Esophagus squamous epithelium (tissue), 5 donors: ENCODE results near the gene CAPZB. TPM values are rescaled to one million over a fixed set of nuclear protein-coding genes. Genes with fewer than 3 reads are reported as not detected.
A peak's percentile ranks its signal among the peaks of the same experiment; 100 is the strongest.

Experiments used
- DNase-seq: peaks from one replicate; lab custom pipeline; 2025; lab: John Stamatoyannopoulos, UW
- H3K27ac ChIP-seq, 4 donors: fragments of 200-600 bp; sonication (generic); one replicate each; pipeline ENCODE4 v1.5.1; 2016 to 2019; ENCODE audit warnings: mild to moderate bottlenecking in 1 of 4
- H3K27me3 ChIP-seq, 4 donors: fragments of 200-600 bp; sonication (generic); 1 replicate in 3 of 4; 2 replicates in 1 of 4; pipeline versions ENCODE4 v1.5.1 to v1.6.0; 2017 to 2021; ENCODE audit warnings: antibody characterized with exemption in 1 of 4
- H3K36me3 ChIP-seq, 3 donors: fragments of 200-600 bp; sonication (generic); one replicate each; pipeline ENCODE4 v1.5.1; 2016 to 2019
- H3K4me1 ChIP-seq, 3 donors: fragments of 200-600 bp; sonication (generic); one replicate each; pipeline ENCODE4 v1.5.1; 2017 to 2019
- H3K4me3 ChIP-seq, 4 donors: fragments of 200-600 bp; sonication (generic); 1 replicate in 3 of 4; 2 replicates in 1 of 4; pipeline ENCODE4 v1.5.1; 2016 to 2019; ENCODE audit warnings: mild to moderate bottlenecking in 2 of 4, moderate library complexity in 1 of 4
- H3K9me3 ChIP-seq, 3 donors: fragments of 200-600 bp; sonication (generic); one replicate each; pipeline ENCODE4 v1.5.1; 2016 to 2019
- CTCF ChIP-seq, 6 experiments: fragments of 450-650 bp in 4 of 6; fragments of 200-600 bp in 2 of 6; sonication (generic) in 2 of 6; IDR thresholded peaks; one replicate each; pipeline ENCODE4 v1.5.1; 2016 to 2019; ENCODE audit warnings: antibody characterized with exemption in 6 of 6, mild to moderate bottlenecking in 4 of 6, moderate library complexity in 4 of 6
- POLR2A ChIP-seq, 4 donors: fragments of 450-650 bp; IDR thresholded peaks; one replicate each; pipeline ENCODE4 v1.6.1; 2017; ENCODE audit warnings: antibody characterized with exemption in 4 of 4, mild to moderate bottlenecking in 4 of 4, moderate library complexity in 3 of 4
- WGBS, 2 donors: methylation state at CpG; one replicate each; pipeline ENCODE4 v1.1.5; 2018; 5-methylcytosine and 5-hydroxymethylcytosine counted together
- intact Hi-C: fragments of 100-400 bp; cut with DNase I; formaldehyde crosslinking; loops from one replicate; pipeline ENCODE4 v1.15.0; 2022
- total RNA-seq, 4 donors: library from RNA; depleted of rRNA; stranded (reverse); fragments of >200 nt; gene quantifications; one replicate each; pipeline ENCODE4 v1.1.0, GENCODE V29; 2016
- donor health status: DM: yes; HTN: yes; CAD: no.

Gene CAPZB
- total RNA-seq, 4 donors from 2014 or later = 89.4 to 146 (median 126) TPM

DNA sequence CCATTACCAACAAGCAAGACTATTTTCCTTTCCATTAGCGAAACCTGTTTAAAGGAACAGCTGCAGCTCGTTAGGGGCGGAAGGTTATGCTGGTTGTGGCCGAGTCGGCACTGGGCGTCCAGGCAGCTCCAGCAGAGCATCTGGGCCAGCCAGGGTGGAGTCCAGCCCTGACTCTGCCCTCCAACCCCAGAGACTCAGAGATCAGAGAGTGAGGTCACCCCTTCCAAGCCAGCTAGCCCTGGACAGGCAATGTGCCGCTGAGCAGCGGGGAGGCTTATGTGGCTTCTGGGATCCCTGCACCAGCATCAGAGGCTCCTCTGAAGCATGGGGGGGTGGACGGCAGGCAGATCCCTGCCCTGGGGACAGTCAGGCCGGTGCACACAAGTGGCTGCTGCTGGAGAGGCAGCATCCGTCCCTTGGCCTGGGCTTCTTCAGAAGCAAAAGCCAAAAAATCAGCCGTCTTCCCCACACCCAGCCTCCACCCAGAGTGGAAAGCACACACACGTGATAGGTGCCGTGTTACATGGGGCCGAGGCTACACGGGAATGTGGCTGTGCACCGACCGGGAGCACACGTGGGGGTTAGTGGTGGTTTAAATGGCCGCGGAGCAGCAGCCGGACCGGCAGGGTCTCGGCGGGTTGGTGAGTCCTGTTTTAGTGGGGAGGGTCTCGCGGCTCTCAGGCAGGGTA lies 143.1 kb downstream of the CAPZB start:
- intact Hi-C loops = loop anchor here (5.0 kb wide), 1 partner anchor 315 kb away; no protein-coding TSS in a partner anchor
- WGBS, 2 donors = 86 to 92% methylated on average over 8 to 14 of the region's 27 CpGs
- no peak overlapping the region for H3K4me3 ChIP-seq
- H3K36me3 ChIP-seq = peaks cover 15 to 81% (median 27%) of the 10 kb centered on the region in 3 donors
- no peaks in the 10 kb centered on the region for H3K9me3 ChIP-seq
- no peak for DNase-seq
- TF ChIP-seq CTCF (IDR thresholded peaks at IDR 0.05) (no peak), POLR2A (IDR thresholded peaks at IDR 0.05) (no peak)
- H3K27ac ChIP-seq = peak overlapping the region in 3 of 4 donors; percentile 45 to 53 (median 45)
- H3K4me1 ChIP-seq = peaks cover 0 to 53% (median 14%) of the 10 kb centered on the region in 3 donors
- H3K27me3 ChIP-seq = no peaks in the 10 kb centered on the region

DNA sequence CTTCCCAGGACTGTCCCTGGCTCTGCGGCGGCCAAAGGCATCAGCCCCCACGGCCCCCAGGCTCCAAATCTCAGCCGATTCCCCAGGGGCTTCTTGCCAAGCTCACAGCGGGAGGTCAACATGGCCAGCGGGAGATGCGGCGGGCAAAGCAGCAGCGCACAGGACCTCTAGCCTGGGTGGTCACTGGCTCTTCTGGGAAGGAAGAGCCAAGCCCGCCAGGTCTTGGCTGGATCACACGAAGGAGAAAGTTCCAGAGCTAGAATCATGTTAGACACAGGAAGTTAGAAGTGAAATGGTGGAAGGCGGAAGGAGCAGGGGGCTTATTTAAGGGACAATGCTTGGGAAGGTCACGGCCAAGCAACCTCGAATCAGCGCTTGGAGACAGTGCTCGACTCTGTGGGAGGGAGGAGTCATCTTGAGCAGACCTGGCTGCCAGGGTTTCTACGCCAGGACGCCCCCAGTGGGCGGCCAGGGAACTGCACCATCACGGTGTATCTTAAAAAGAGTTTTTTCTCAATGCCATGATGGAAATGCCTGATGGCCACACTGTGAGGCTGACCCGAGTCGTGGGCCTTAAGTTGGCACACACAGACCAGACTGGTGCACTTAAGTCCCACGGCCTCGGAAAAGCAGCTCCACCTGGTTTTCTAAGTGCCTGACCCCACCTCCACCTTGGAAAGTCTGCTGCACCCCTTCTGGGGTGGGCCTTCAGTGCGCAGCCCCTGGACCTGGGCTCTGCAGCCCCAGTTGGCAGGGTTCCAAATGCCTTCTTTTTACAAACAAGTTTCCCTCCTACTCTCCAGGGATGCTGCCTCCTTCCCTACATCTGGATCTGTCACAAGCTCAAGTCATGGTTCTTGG lies 143.9 kb downstream of the CAPZB start:
- H3K9me3 ChIP-seq = no peaks in the 10 kb centered on the region
- intact Hi-C loops = loop anchor here (5.0 kb wide), 1 partner anchor 316 kb away; no protein-coding TSS in a partner anchor
- H3K27me3 ChIP-seq = no peaks in the 10 kb centered on the region
- peaks cover 0 to 50% (median 14%) of the 10 kb centered on the region in 3 donors for H3K4me1 ChIP-seq
- H3K36me3 ChIP-seq = peaks cover 15 to 85% (median 27%) of the 10 kb centered on the region in 3 donors
- no peak for DNase-seq
- WGBS, 2 donors = 34 to 45% methylated on average over 11 to 19 of the region's 25 CpGs
- TF ChIP-seq CTCF (IDR thresholded peaks at IDR 0.05) (peak; percentile 76 to 94 (median 85)), POLR2A (IDR thresholded peaks at IDR 0.05) (no peak)
- peak overlapping the region in 3 of 4 donors; percentile 45 to 53 (median 45) for H3K27ac ChIP-seq
- no peak overlapping the region for H3K4me3 ChIP-seq

DNA sequence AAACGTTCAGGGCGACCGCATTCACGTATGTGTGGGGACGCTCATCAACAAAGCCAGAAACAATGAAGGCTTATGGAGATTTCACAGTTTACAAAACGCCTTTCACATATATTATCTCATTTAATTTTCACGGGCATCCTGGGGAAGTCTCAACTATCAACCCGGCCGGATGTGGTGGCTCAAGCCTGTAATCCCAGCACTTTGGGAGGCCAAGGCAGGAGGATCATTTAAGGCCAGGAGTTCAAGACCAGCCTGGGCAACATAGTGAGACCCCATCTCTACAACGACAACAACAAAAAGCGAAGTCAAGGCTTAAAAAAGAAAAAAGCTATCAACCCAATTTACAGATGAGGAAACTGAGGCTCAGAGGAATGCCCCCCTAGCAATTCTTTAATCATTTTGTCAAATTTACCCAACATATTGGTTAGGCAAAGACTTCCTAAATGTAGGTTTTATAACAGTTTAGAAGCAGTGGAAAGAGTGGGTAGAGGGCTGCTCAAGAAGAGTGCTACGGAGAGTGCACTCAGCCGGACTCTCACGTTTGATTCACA lies 144.9 kb downstream of the CAPZB start:
- no peak for DNase-seq
- Histone ChIP-seq H3K4me1 (peaks cover 0 to 44% (median 14%) of the 10 kb centered on the region in 3 donors), H3K36me3 (peaks cover 15 to 83% (median 27%) of the 10 kb centered on the region in 3 donors), H3K9me3 (no peaks in the 10 kb centered on the region), H3K4me3 (no peak overlapping the region), H3K27me3 (no peaks in the 10 kb centered on the region), H3K27ac (no peak overlapping the region)
- intact Hi-C loops = loop anchor here (5.0 kb wide), 1 partner anchor 317 kb away; no protein-coding TSS in a partner anchor
- 91 to 92% methylated on average over 12 to 14 of the region's 14 CpGs for WGBS, 2 donors
- TF ChIP-seq POLR2A (IDR thresholded peaks at IDR 0.05) (no peak), CTCF (IDR thresholded peaks at IDR 0.05) (no peak)

DNA sequence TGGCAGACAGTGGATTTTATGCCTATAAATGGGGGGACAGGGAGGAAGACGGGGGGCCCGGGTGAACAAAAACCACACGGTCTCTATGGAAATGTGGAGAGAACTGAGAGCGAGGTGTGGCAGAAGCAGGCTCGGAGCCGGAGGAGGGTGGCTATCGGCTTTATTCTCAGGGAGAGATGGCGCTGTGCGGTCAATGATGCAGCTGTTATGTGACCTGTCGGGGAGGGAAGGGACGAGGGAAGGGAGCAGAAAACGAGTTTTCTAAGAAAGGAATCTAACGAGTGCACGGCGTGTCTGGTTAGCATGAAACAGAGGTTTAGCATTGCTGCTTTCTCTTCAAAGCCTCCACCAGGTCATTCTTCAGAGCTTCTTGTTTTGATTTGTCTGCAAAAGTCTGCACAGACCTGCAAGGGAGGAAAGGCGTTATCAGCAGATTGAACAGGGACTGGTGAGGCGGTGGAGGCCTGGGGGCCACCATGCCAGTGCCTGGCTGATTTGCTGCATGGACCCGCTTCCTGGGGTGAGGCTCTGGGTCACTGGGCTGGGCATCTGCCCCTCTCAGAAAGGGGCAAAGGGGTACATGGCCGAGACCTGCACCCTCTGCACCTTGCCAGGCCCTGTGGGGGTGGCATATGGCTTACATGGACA lies 146.0 kb downstream of the CAPZB start:
- no peak for DNase-seq
- intact Hi-C loops = no loop called here
- Histone ChIP-seq H3K27me3 (no peaks in the 10 kb centered on the region), H3K4me1 (peaks cover 0 to 33% (median 10%) of the 10 kb centered on the region in 3 donors), H3K36me3 (peaks cover 15 to 72% (median 21%) of the 10 kb centered on the region in 3 donors), H3K9me3 (no peaks in the 10 kb centered on the region), H3K4me3 (no peak overlapping the region), H3K27ac (no peak overlapping the region)
- WGBS, 2 donors = 83 to 88% methylated on average over 16 to 18 of the region's 19 CpGs
- TF ChIP-seq POLR2A (IDR thresholded peaks at IDR 0.05) = no peak
- no peak for TF ChIP-seq CTCF (IDR thresholded peaks at IDR 0.05)
